Adrenal gland (tissue), 5 donors: ENCODE data around the gene TMCC2.

Source experiments
- CTCF ChIP-seq, 6 experiments: fragments of 450-650 bp in 4 of 6; fragments of 200-600 bp in 2 of 6; sonication (generic) in 1 of 6; IDR thresholded peaks; 1 replicate in 5 of 6; 2 replicates in 1 of 6; pipeline versions ENCODE4 v1.5.1 to v1.8.0; 2016 to 2021; ENCODE audit warnings: antibody characterized with exemption in 6 of 6, mild to moderate bottlenecking in 2 of 6, moderate library complexity in 1 of 6
- POLR2A ChIP-seq, 2 donors: fragments of 450-650 bp; IDR thresholded peaks; one replicate each; pipeline ENCODE4 v1.6.1; 2017; ENCODE audit warnings: antibody characterized with exemption in 2 of 2, mild to moderate bottlenecking in 2 of 2, moderate library complexity in 1 of 2
- donor health status: DM: no; HTN: no; CAD: no.

- TF ChIP-seq POLR2A (IDR thresholded peaks at IDR 0.05) (no peak), CTCF (IDR thresholded peaks at IDR 0.05) (no peak)
Observed at GRCh38 chr1:205247130-205247921, 19.6 kb downstream of the TMCC2 start.
